Activated T-cell treated with anti-CD3 and anti-CD28 coated beads, Interleukin-2, amount 50 U/mL, for 24 hours (primary cell): ENCODE data around the gene NFIX.

Source experiments
- DNase-seq: peaks from one replicate; pipeline ENCODE4 v3.0.0-alpha.2; 2020
- H3K27ac Mint-ChIP-seq: 2 replicates; pipeline ENCODE4 v1.8.0; 2020; ENCODE audit warnings: mild to moderate bottlenecking, mixed read lengths
- H3K27me3 Mint-ChIP-seq: 2 replicates; pipeline ENCODE4 v1.8.0; 2020; ENCODE audit warnings: mixed read lengths
- H3K36me3 Mint-ChIP-seq: 2 replicates; pipeline ENCODE4 v1.8.0; 2020; ENCODE audit warnings: low read depth, mixed read lengths
- H3K4me1 Mint-ChIP-seq: 2 replicates; pipeline ENCODE4 v1.8.0; 2020; ENCODE audit warnings: low read depth, mixed read lengths
- H3K4me3 Mint-ChIP-seq: 2 replicates; pipeline ENCODE4 v1.8.0; 2020; ENCODE audit warnings: mild to moderate bottlenecking, moderate library complexity, mixed read lengths
- H3K9me3 Mint-ChIP-seq: 2 replicates; pipeline ENCODE4 v1.8.0; 2020; ENCODE audit warnings: mixed read lengths

NFIX gene

GRCh38 chr19:13097463-13098258 is 102.4 kb downstream of the NFIX start:
- H3K4me3 Mint-ChIP-seq: peak overlapping the region; percentile 44
- H3K4me1 Mint-ChIP-seq: peaks cover 56% of the 10 kb centered on the region
- H3K27ac Mint-ChIP-seq: no peak overlapping the region
- H3K36me3 Mint-ChIP-seq: peaks cover 7% of the 10 kb centered on the region
- peaks cover 3% of the 10 kb centered on the region for H3K9me3 Mint-ChIP-seq
- peaks cover 42% of the 10 kb centered on the region for H3K27me3 Mint-ChIP-seq
- no peak for DNase-seq

DNA sequence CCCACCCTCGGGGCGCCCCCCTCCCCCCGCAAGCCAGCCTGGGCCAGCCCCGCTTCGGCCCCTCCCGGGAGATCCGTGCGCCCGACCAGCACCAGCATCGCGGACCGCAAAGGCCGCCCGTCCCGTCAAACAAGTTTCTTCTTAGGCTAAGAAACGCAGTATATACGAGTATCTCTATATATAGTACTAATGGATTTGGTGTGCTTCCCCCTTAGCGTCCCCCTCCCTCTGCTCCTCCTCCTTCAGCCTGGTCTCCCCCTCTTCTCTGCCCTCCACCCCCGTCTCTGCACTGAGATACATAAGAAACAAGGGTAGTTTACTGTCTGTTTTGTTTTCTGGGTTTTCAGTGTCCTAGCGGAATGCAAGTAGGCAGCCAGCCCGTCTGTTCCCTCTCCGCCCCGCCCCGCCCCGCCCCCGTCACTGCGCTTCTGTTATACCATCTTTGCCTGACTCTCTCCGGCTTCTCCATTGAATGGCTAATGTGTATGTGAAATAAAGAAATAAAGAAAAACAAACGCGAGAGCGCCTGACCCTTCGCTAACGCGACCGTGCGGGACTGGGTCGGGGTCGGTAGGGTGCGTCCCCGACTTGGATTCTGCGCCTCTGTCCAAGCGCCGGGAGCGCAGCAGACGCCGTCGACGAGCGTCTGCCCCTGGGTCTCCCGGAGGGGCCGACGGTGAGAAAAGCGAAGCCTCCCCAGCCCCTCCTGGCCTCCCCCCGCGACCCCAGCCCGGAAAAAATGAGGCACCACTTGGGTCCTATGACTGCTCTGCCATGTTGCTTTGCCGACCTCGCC is 103.2 kb downstream of the NFIX start:
- peaks cover 42% of the 10 kb centered on the region for H3K27me3 Mint-ChIP-seq
- H3K9me3 Mint-ChIP-seq: peaks cover 3% of the 10 kb centered on the region
- peaks cover 7% of the 10 kb centered on the region for H3K36me3 Mint-ChIP-seq
- H3K4me1 Mint-ChIP-seq: peaks cover 59% of the 10 kb centered on the region
- peak overlapping the region; percentile 69 for H3K4me3 Mint-ChIP-seq
- peak; percentile 59 for DNase-seq
- H3K27ac Mint-ChIP-seq: peak overlapping the region; percentile 63

DNA sequence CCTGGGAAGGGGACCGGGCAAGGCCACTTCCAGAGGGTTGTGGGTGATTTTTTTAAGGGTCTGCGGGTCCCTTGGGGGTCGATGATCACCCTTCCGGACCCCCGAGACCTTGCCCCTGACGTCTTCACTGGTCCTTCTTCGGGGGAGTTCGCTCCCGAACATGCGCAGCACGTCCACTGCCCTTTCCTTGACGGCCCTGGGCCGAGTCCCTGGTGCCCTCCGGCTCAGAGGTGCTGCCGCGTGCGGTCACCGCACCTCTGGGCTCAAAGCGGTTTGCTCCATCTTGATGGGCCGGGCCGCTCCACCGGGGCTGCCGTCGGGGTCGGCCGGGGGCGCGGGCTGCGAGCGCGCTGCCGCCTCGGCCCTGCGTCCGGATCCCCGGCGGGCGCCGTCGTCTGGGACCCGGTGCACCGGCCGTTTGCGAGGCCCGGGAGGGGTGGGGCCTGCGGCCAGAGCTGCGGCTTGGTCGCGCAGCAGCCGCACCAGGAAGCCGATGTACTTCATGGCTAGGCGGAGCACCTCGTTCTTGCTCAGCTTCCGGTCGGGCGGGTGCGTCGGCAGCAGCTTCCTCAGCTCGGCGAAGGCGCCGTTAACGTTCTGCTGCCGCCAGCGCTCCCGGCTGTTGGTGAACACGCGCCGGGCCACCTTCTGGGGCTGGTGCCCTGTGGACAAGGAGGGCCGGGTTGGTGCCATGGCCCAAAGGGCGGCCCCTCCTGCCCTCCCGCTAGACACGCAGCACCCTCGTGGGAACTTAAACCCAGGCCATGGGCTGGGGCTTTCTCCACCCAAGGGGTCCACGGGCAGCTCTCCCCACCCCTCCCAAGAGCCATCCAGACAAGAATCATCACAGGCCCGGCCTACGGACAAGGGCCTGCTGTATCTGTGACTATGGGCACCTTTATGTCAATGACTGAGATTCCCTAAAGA is 104.1 kb downstream of the NFIX start:
- peak overlapping the region; percentile 93 for H3K27ac Mint-ChIP-seq
- DNase-seq: peak; percentile 82
- H3K27me3 Mint-ChIP-seq: peaks cover 37% of the 10 kb centered on the region
- peaks cover 59% of the 10 kb centered on the region for H3K4me1 Mint-ChIP-seq
- H3K36me3 Mint-ChIP-seq: peaks cover 9% of the 10 kb centered on the region
- peak overlapping the region; percentile 69 for H3K4me3 Mint-ChIP-seq
- H3K9me3 Mint-ChIP-seq: peaks cover 3% of the 10 kb centered on the region

DNA sequence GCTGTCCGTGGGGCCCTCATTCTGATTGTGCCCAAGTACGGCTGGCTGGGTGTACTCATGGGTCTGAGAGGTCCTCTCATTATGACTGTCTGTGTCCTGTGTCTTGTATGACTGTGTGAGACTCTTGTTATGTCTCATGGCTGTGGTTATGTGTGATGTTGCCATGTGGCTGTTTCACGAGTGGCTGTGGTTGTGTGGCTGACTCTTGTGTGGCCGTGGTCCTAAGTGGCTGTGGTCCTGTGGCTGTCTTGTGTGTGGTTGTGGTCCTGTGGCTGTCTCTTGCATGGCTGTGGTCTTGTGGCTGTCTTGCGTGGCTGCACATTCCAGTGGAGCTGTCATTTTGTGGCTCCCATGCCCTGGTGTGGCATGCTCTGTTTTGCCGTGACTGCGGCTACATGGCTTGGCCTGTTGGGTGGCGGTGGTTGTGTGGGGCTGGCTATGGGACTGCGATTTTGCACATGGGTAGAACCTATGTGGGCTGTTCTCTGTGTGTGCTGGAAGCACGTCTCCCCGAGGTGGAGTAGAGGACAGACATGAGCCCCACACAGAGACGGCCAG is 104.8 kb downstream of the NFIX start:
- Mint-ChIP-seq H3K27me3 (peaks cover 31% of the 10 kb centered on the region), H3K36me3 (peaks cover 16% of the 10 kb centered on the region), H3K9me3 (peaks cover 3% of the 10 kb centered on the region), H3K27ac (peak overlapping the region; percentile 93), H3K4me3 (peak overlapping the region; percentile 60), H3K4me1 (peaks cover 62% of the 10 kb centered on the region)
- DNase-seq: peak; percentile 85

DNA sequence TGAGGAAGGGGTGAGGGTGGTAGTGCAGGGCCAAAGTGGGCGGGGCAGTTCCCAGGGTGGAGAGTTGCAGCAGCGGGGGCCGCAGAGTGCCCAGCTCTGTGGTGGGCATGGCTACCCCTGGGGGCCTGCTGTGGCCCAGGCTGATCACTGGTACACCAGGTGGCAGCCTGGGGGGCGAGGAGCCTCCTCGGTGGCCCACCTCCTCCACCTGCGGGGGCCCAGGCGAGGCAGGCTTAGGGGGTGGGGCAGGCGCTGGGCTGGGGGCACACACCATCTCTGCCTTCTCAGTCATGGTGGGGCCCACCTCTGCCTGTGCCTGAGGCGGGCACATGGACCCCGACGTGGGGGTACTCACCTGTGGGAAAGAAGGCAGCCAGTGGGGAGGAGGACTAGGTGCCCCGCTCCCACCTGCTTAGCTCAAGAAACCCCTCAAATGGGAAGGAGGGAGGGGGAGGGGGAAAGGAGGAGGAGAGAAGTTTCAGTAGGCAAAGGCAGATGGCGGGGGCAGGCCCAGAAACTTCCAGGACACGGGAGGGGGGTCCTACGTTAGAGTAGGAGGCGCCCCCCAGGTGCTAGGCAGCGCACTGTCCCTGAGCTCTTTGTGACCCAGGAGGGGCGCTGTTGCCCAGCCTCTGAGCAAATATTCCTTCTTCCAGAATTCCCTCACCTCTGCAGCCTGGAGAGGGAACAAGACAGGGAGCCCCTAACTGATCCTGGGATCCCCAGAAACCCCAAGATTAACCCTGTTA is 105.7 kb downstream of the NFIX start:
- H3K27me3 Mint-ChIP-seq: peaks cover 25% of the 10 kb centered on the region
- peak overlapping the region; percentile 64 for H3K27ac Mint-ChIP-seq
- DNase-seq: no peak
- peaks cover 65% of the 10 kb centered on the region for H3K4me1 Mint-ChIP-seq
- H3K9me3 Mint-ChIP-seq: peaks cover 3% of the 10 kb centered on the region
- H3K4me3 Mint-ChIP-seq: peak overlapping the region; percentile 72
- peaks cover 24% of the 10 kb centered on the region for H3K36me3 Mint-ChIP-seq

DNA sequence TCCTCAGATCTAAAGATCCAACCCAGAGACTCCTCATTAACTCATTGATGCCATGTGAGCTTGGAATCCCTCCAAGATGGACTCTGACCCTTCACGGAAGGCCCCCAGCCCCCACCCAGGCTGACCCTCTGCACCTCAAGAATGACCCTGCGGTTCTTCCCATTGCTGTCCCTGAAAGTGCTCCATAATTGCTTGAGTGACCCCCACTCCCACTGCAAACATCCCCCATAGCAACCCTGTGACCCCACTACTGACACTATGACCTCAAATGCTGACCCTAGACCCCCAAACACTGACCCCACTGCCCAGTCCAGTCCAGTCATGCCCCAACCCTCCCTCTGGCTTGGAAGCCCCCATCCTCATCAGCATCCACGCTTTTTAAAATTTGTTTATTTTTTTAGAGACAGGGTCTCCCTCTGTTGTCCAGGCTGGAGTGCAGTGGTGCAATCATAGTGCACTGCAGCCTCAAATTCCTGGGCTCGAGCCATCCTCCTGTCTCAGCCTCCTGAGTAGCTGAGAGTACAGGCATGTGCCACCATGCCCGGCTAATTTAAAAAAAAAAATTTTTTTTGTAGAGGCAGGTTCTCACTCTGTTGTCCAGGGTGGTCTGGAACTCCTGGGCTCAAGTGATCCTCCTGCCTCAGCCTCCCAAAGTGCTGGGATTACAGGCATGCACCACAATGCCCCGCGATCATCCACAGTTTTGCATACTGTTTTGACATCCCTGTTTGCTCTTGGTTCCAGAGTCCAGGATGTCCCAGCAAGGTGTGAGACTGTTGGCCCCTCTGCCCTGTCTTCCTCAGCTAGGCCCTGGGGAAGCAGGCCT is 106.5 kb downstream of the NFIX start:
- Mint-ChIP-seq H3K4me1 (peaks cover 62% of the 10 kb centered on the region), H3K36me3 (peaks cover 28% of the 10 kb centered on the region), H3K9me3 (peaks cover 3% of the 10 kb centered on the region), H3K27ac (peak overlapping the region; percentile 64), H3K27me3 (peaks cover 19% of the 10 kb centered on the region), H3K4me3 (peak overlapping the region; percentile 72)
- no peak for DNase-seq

DNA sequence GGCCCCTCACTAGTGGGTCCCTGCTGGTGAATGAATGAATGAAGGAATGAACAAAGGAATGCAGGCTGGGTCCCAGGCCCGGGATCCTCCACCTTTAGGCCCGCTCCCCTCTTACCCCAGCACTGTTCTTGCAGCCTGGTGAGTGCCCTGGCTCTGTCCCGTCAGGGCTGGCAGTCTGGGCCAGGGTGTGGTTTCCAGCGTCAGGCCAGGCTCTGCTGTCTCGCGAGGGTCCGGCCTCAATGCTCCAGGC is 107.1 kb downstream of the NFIX start:
- H3K36me3 Mint-ChIP-seq: peaks cover 33% of the 10 kb centered on the region
- peaks cover 58% of the 10 kb centered on the region for H3K4me1 Mint-ChIP-seq
- peaks cover 3% of the 10 kb centered on the region for H3K9me3 Mint-ChIP-seq
- no peak overlapping the region for H3K27ac Mint-ChIP-seq
- peaks cover 15% of the 10 kb centered on the region for H3K27me3 Mint-ChIP-seq
- peak overlapping the region; percentile 72 for H3K4me3 Mint-ChIP-seq
- DNase-seq: no peak

- H3K4me3 Mint-ChIP-seq: peak within 1 kb of the TSS; percentile 72
- peaks cover 37% of the 10 kb centered on the region for H3K36me3 Mint-ChIP-seq
- peaks cover 54% of the 10 kb centered on the region for H3K4me1 Mint-ChIP-seq
- peaks cover 11% of the 10 kb centered on the region for H3K27me3 Mint-ChIP-seq
- DNase-seq: peak; percentile 68
- H3K9me3 Mint-ChIP-seq: peaks cover 3% of the 10 kb centered on the region
- peak within 1 kb of the TSS; percentile 64 for H3K27ac Mint-ChIP-seq
Measured at GRCh38 chr19:13102666-13103580, 107.6 kb downstream of the NFIX start, which contains the start of gene LYL1. LYL1 (minus strand) TSS chr19:13102858; CDS start chr19:13101171, 1,687 bp downstream.

- peaks cover 3% of the 10 kb centered on the region for H3K27me3 Mint-ChIP-seq
- H3K27ac Mint-ChIP-seq: peak overlapping the region; percentile 92
- H3K4me1 Mint-ChIP-seq: peaks cover 48% of the 10 kb centered on the region
- no peak for DNase-seq
- H3K4me3 Mint-ChIP-seq: peak overlapping the region; percentile 81
- peaks cover 39% of the 10 kb centered on the region for H3K36me3 Mint-ChIP-seq
- H3K9me3 Mint-ChIP-seq: peaks cover 3% of the 10 kb centered on the region
Measured at GRCh38 chr19:13103581-13104359, 108.5 kb downstream of the NFIX start.

GRCh38 chr19:13104360-13104847 is 109.1 kb downstream of the NFIX start:
- Mint-ChIP-seq H3K4me1 (peaks cover 45% of the 10 kb centered on the region), H3K36me3 (peaks cover 43% of the 10 kb centered on the region), H3K9me3 (peaks cover 3% of the 10 kb centered on the region), H3K27ac (peak overlapping the region; percentile 92), H3K27me3 (no peaks in the 10 kb centered on the region), H3K4me3 (peak overlapping the region; percentile 81)
- DNase-seq: peak; percentile 85

DNA sequence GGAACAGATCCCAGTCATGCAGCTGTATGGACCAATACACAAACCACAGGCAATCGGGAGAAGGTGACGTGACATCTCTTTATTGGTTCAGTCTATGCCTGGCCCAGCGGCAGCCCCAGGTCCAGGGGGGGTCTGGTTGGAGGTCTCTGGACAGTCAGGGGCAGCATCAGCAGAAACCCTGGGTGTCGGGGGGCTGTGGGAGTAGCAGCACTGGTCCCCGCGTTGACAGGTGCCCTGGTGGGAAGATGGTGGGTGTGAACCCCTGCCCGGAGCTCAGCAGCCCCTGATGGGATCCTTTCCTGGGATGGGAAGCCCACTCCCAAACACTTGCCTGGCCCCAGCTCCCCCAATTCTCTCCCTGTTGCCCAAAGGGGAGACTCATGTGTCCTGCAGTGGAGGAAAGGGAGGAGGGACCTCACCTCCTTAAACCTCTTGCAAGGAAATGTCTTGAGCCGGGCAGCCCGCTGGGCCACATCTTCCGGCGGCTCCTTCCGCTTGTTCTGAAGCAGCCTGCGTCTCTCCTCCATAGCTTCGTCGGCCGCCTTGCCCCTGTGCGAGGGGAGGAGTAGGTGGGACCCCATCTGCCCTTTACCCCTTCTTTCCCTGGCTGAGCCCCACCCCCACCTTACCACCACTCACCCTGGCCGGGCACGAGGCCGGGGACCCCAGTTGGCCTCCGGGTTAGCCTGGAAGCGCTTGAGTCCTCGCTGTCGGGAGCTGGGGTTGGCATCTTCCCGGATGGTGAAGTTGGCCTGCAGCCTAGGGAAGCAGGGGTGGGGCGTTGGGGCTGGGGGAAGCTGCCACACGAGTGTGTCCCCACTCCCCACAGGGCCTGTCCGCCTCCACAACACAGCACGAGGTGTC is 109.8 kb downstream of the NFIX start:
- H3K36me3 Mint-ChIP-seq: peaks cover 46% of the 10 kb centered on the region
- H3K4me1 Mint-ChIP-seq: peaks cover 38% of the 10 kb centered on the region
- DNase-seq: peak; percentile 69
- no peaks in the 10 kb centered on the region for H3K27me3 Mint-ChIP-seq
- H3K27ac Mint-ChIP-seq: peak overlapping the region; percentile 92
- H3K9me3 Mint-ChIP-seq: peaks cover 2% of the 10 kb centered on the region
- peak overlapping the region; percentile 81 for H3K4me3 Mint-ChIP-seq
